Measurements from ENCODE around the gene FLAD1. TPM values are rescaled to one million over a fixed set of nuclear protein-coding genes. Genes with fewer than 3 reads are reported as not detected.

Gene FLAD1
- total RNA-seq, 1 donor from 2014 or later: 55.9 TPM

GRCh38 chr1:155032886-155033285, 49.7 kb downstream of the FLAD1 start:
- no peak for DNase-seq (ENCODE audit: low spot score, unreplicated experiment)
- Mint-ChIP-seq H3K36me3 (ENCODE audit: insufficient read depth) (no peaks in the 10 kb centered on the region), H3K27me3 (peaks cover 15% of the 10 kb centered on the region), H3K9me3 (ENCODE audit: low read depth) (no peaks in the 10 kb centered on the region), H3K27ac (no peak overlapping the region), H3K4me1 (ENCODE audit: low read depth) (no peaks in the 10 kb centered on the region), H3K4me3 (ENCODE audit: low read depth) (no peak overlapping the region)
- TF ChIP-seq CTCF (IDR thresholded peaks at IDR 0.05; ENCODE audit: unreplicated experiment): no peak

- H3K4me3 Mint-ChIP-seq (ENCODE audit: low read depth): no peak within 1 kb of the TSS
- peaks cover 19% of the 10 kb centered on the region for H3K27me3 Mint-ChIP-seq
- peaks cover under 1% of the 10 kb centered on the region for H3K4me1 Mint-ChIP-seq (ENCODE audit: low read depth)
- peak within 1 kb of the TSS; percentile 30 for H3K27ac Mint-ChIP-seq
- no peaks in the 10 kb centered on the region for H3K9me3 Mint-ChIP-seq (ENCODE audit: low read depth)
- no peak for TF ChIP-seq CTCF (IDR thresholded peaks at IDR 0.05; ENCODE audit: unreplicated experiment)
- no peaks in the 10 kb centered on the region for H3K36me3 Mint-ChIP-seq (ENCODE audit: insufficient read depth)
- no peak for DNase-seq (ENCODE audit: low spot score, unreplicated experiment)
Measured at GRCh38 chr1:155033524-155033923, 50.4 kb downstream of the FLAD1 start, which contains the start of the genes DCST1 and DCST2. Gene DCST1 (plus strand): TSS chr1:155033824. CDS start chr1:155034037, 213 bp downstream. Gene DCST2 (minus strand): TSS chr1:155033781. CDS start chr1:155033701, 80 bp downstream.

GRCh38 chr1:155034318-155035208, 51.4 kb downstream of the FLAD1 start:
- H3K9me3 Mint-ChIP-seq (ENCODE audit: low read depth): no peaks in the 10 kb centered on the region
- peaks cover 16% of the 10 kb centered on the region for H3K27me3 Mint-ChIP-seq
- no peak for DNase-seq (ENCODE audit: low spot score, unreplicated experiment)
- peak overlapping the region; percentile 30 for H3K27ac Mint-ChIP-seq
- peaks cover 3% of the 10 kb centered on the region for H3K4me1 Mint-ChIP-seq (ENCODE audit: low read depth)
- no peak for TF ChIP-seq CTCF (IDR thresholded peaks at IDR 0.05; ENCODE audit: unreplicated experiment)
- no peak overlapping the region for H3K4me3 Mint-ChIP-seq (ENCODE audit: low read depth)
- H3K36me3 Mint-ChIP-seq (ENCODE audit: insufficient read depth): no peaks in the 10 kb centered on the region

- peaks cover 18% of the 10 kb centered on the region for H3K27me3 Mint-ChIP-seq
- no peak overlapping the region for H3K27ac Mint-ChIP-seq
- no peak for DNase-seq (ENCODE audit: low spot score, unreplicated experiment)
- H3K9me3 Mint-ChIP-seq (ENCODE audit: low read depth): no peaks in the 10 kb centered on the region
- no peak overlapping the region for H3K4me3 Mint-ChIP-seq (ENCODE audit: low read depth)
- no peaks in the 10 kb centered on the region for H3K36me3 Mint-ChIP-seq (ENCODE audit: insufficient read depth)
- TF ChIP-seq CTCF (IDR thresholded peaks at IDR 0.05; ENCODE audit: unreplicated experiment): no peak
- peaks cover 3% of the 10 kb centered on the region for H3K4me1 Mint-ChIP-seq (ENCODE audit: low read depth)
Measured at GRCh38 chr1:155035936-155036335, 52.8 kb downstream of the FLAD1 start.

GRCh38 chr1:155037043-155037442, 53.9 kb downstream of the FLAD1 start:
- H3K4me1 Mint-ChIP-seq (ENCODE audit: low read depth): peaks cover 3% of the 10 kb centered on the region
- H3K27ac Mint-ChIP-seq: no peak overlapping the region
- TF ChIP-seq CTCF (IDR thresholded peaks at IDR 0.05; ENCODE audit: unreplicated experiment): no peak
- H3K9me3 Mint-ChIP-seq (ENCODE audit: low read depth): no peaks in the 10 kb centered on the region
- H3K4me3 Mint-ChIP-seq (ENCODE audit: low read depth): no peak overlapping the region
- no peaks in the 10 kb centered on the region for H3K36me3 Mint-ChIP-seq (ENCODE audit: insufficient read depth)
- DNase-seq (ENCODE audit: low spot score, unreplicated experiment): no peak
- peaks cover 19% of the 10 kb centered on the region for H3K27me3 Mint-ChIP-seq
